AG08395 (cell line): ENCODE results near the gene MGAT4C.
"Not testable (repeated sequence)": the region's sequence is repeated elsewhere in the genome, so short reads cannot be mapped to it uniquely, and the experiment has no call there.

Source experiments
- DNase-seq: peaks from one replicate; pipeline ENCODE4 v3.0.0; 2012; ENCODE audit warnings: mixed read lengths, low spot score

Gene MGAT4C

GRCh38 chr12:86134561-86134960, 121.6 kb downstream of the MGAT4C start:
- no peak for DNase-seq

- DNase-seq: not testable (repeated sequence)
Measured at GRCh38 chr12:86126900-86127299, 129.3 kb downstream of the MGAT4C start.

- no peak for DNase-seq
Measured at GRCh38 chr12:86122846-86123468, 133.2 kb downstream of the MGAT4C start.

- DNase-seq: no peak
Measured at GRCh38 chr12:86118161-86118560, 138.0 kb downstream of the MGAT4C start.

GRCh38 chr12:86117711-86118110, 138.5 kb downstream of the MGAT4C start:
- no peak for DNase-seq

- no peak for DNase-seq
Measured at GRCh38 chr12:86104087-86104486, 152.1 kb downstream of the MGAT4C start.

GRCh38 chr12:86097161-86097560, 159.0 kb downstream of the MGAT4C start:
- no peak for DNase-seq

GRCh38 chr12:86091681-86092080, 164.5 kb downstream of the MGAT4C start:
- DNase-seq: no peak

GRCh38 chr12:86081843-86082242, 174.3 kb downstream of the MGAT4C start:
- no peak for DNase-seq

GRCh38 chr12:86059052-86059451, 197.1 kb downstream of the MGAT4C start:
- not testable (repeated sequence) for DNase-seq

- no peak for DNase-seq
Measured at GRCh38 chr12:86057092-86057845, 198.9 kb downstream of the MGAT4C start.

- DNase-seq: no peak
Measured at GRCh38 chr12:86052921-86053320, 203.3 kb downstream of the MGAT4C start.

GRCh38 chr12:86050010-86050409, 206.2 kb downstream of the MGAT4C start:
- no peak for DNase-seq

GRCh38 chr12:86044396-86044795, 211.8 kb downstream of the MGAT4C start:
- DNase-seq: no peak

- DNase-seq: no peak
Measured at GRCh38 chr12:86042062-86042461, 214.1 kb downstream of the MGAT4C start.

GRCh38 chr12:86018361-86018760, 237.8 kb downstream of the MGAT4C start:
- DNase-seq: no peak

GRCh38 chr12:86015026-86015425, 241.2 kb downstream of the MGAT4C start:
- no peak for DNase-seq

GRCh38 chr12:86006727-86007126, 249.5 kb downstream of the MGAT4C start:
- DNase-seq: no peak

- DNase-seq: no peak
Measured at GRCh38 chr12:85998074-85998473, 258.1 kb downstream of the MGAT4C start.

- DNase-seq: no peak
Measured at GRCh38 chr12:85996280-85996679, 259.9 kb downstream of the MGAT4C start.

GRCh38 chr12:85993746-85994145, 262.4 kb downstream of the MGAT4C start:
- DNase-seq: no peak

- no peak for DNase-seq
Measured at GRCh38 chr12:85985996-85986395, 270.2 kb downstream of the MGAT4C start.

- no peak for DNase-seq
Measured at GRCh38 chr12:85983601-85984000, 272.6 kb downstream of the MGAT4C start.

- no peak for DNase-seq
Measured at GRCh38 chr12:85979641-85980040, 276.6 kb downstream of the MGAT4C start.
